Keratinocyte (primary cell): ENCODE data around the gene COL3A1. TPM values are rescaled to one million over a fixed set of nuclear protein-coding genes. Genes with fewer than 3 reads are reported as not detected.

Source experiments
- DNase-seq: peaks from one replicate; pipeline ENCODE4 v3.0.0-alpha.2; 2011; ENCODE audit warnings: low read depth, missing footprints, low spot score
- FAIRE-seq: peaks from 2 replicates; lab custom pipeline; 2011; peaks lifted over from hg19 to GRCh38; lab: Jason Lieb, UNC
- H2AFZ ChIP-seq: 2 replicates; pipeline ENCODE4 v1.6.0; 2012; ENCODE audit warnings: low read length, control low read depth, inconsistent platforms; ENCODE audit not compliant: control insufficient read depth
- H3K27ac ChIP-seq: 2 replicates; pipeline ENCODE4 v1.5.1; 2011; ENCODE audit warnings: low read length; ENCODE audit not compliant: control insufficient read depth, insufficient read depth
- H3K27me3 ChIP-seq: 3 replicates; pipeline ENCODE4 v1.6.0; 2011; ENCODE audit warnings: low read length; ENCODE audit not compliant: control insufficient read depth, insufficient read depth; ENCODE audit errors: extremely low read depth
- H3K36me3 ChIP-seq, 2 experiments: 2 replicates in 1 of 2; 3 replicates in 1 of 2; pipeline ENCODE4 v1.5.1; 2011; ENCODE audit warnings: low read length in 2 of 2, mild to moderate bottlenecking in 1 of 2; ENCODE audit not compliant: control insufficient read depth in 2 of 2, insufficient read depth in 2 of 2; ENCODE audit errors: extremely low read depth in 1 of 2
- H3K4me1 ChIP-seq: 3 replicates; pipeline ENCODE4 v1.5.1; 2011; ENCODE audit warnings: low read length; ENCODE audit not compliant: control insufficient read depth, insufficient read depth; ENCODE audit errors: extremely low read depth
- H3K4me2 ChIP-seq: 3 replicates; pipeline ENCODE4 v1.6.0; 2011; ENCODE audit warnings: low read depth, low read length; ENCODE audit not compliant: control insufficient read depth, insufficient read depth; ENCODE audit errors: extremely low read depth
- H3K4me3 ChIP-seq, 3 experiments: fragments of 200-600 bp in 1 of 3; sonication (generic) in 1 of 3; 2 replicates in 2 of 3; 3 replicates in 1 of 3; pipeline ENCODE4 v1.5.1; 2011 to 2016; ENCODE audit warnings: low read length in 3 of 3, mild to moderate bottlenecking in 3 of 3, control low read depth in 2 of 3, inconsistent platforms in 1 of 3, low read depth in 1 of 3, mixed read lengths in 1 of 3, mixed run types in 1 of 3, moderate library complexity in 1 of 3; ENCODE audit not compliant: control insufficient read depth in 2 of 3, insufficient read depth in 2 of 3; ENCODE audit errors: extremely low read depth in 1 of 3
- H3K79me2 ChIP-seq: 2 replicates; pipeline ENCODE4 v1.6.0; 2012; ENCODE audit warnings: low read length; ENCODE audit not compliant: control insufficient read depth, insufficient read depth
- H3K9ac ChIP-seq: 3 replicates; pipeline ENCODE4 v1.6.0; 2011; ENCODE audit warnings: low read length; ENCODE audit not compliant: control insufficient read depth, insufficient read depth; ENCODE audit errors: extremely low read depth
- H3K9me1 ChIP-seq: 3 replicates; pipeline ENCODE4 v1.6.0; 2011; ENCODE audit warnings: low read length; ENCODE audit not compliant: control insufficient read depth, insufficient read depth; ENCODE audit errors: extremely low read depth
- H3K9me3 ChIP-seq: 2 replicates; pipeline ENCODE4 v1.5.1; 2012; ENCODE audit warnings: low read depth, low read length; ENCODE audit not compliant: control insufficient read depth
- H4K20me1 ChIP-seq: 3 replicates; pipeline ENCODE4 v1.6.0; 2011; ENCODE audit warnings: low read length; ENCODE audit not compliant: control insufficient read depth, insufficient read depth; ENCODE audit errors: extremely low read depth
- CTCF ChIP-seq, 3 experiments: IDR thresholded peaks in 1 of 3; conservative IDR thresholded peaks in 1 of 3; optimal IDR thresholded peaks in 1 of 3; 2 replicates in 2 of 3; 3 replicates in 1 of 3; pipeline versions ENCODE3 to v1.5.1; 2011; ENCODE audit warnings: low read length in 3 of 3, mild to moderate bottlenecking in 3 of 3, moderate library complexity in 2 of 3, control low read depth in 1 of 3, inconsistent platforms in 1 of 3; ENCODE audit not compliant: insufficient read depth in 2 of 3; ENCODE audit errors: extremely low read depth in 1 of 3
- EZH2 ChIP-seq: IDR thresholded peaks from one replicate; pipeline ENCODE4 v1.6.1; 2012; ENCODE audit warnings: inconsistent platforms, mild to moderate bottlenecking, low read length, moderate library complexity
- dilution Hi-C: fragments of 300-500 bp; cut with MboI; formaldehyde crosslinking; loops from one replicate; pipeline ENCODE4 v1.7.0; 2020; ENCODE audit warnings: low sequenced_read_pairs; ENCODE audit not compliant: extremely low pct_ligation_motif_present
- polyA plus RNA-seq, 5 experiments: library from polyadenylated mRNA; depleted of rRNA in 3 of 5; stranded (reverse) in 3 of 5; stranded (forward) in 1 of 5; unstranded in 1 of 5; fragments of >200 nt; gene quantifications; 1 replicate in 1 of 5; 2 replicates in 3 of 5; 3 replicates in 1 of 5; pipeline versions ENCODE4 v1.2.1 to v1.2.3, GENCODE V29; 2011 to 2012; ENCODE audit warnings: missing spikeins in 2 of 5, low read depth in 1 of 5, low replicate concordance in 1 of 5

COL3A1 gene
- polyA plus RNA-seq, 1 donor (not counting 4 experiments of a cell fraction or from before 2014, with no cell fraction given) = 0.01 TPM

- H3K27me3 ChIP-seq = no peaks in the 10 kb centered on the region
- H3K9me3 ChIP-seq = no peaks in the 10 kb centered on the region
- H3K4me1 ChIP-seq = no peaks in the 10 kb centered on the region
- dilution Hi-C loops = no loop called here
- H3K79me2 ChIP-seq = no peaks in the 10 kb centered on the region
- H3K4me2 ChIP-seq = no peak overlapping the region
- H3K4me3 ChIP-seq = no peak overlapping the region
- TF ChIP-seq CTCF (optimal IDR thresholded peaks at IDR 0.05 in 1 of 3, IDR thresholded peaks at IDR 0.05 in 1 of 3, conservative IDR thresholded peaks at IDR 0.05 in 1 of 3; ENCODE audit: extremely low read depth in 1 of 3, insufficient read depth in 2 of 3, low read length in 3 of 3) (no peak), EZH2 (no peak)
- FAIRE-seq (no peak), DNase-seq (no peak)
- no peaks in the 10 kb centered on the region for H3K36me3 ChIP-seq
- no peak overlapping the region for H3K9ac ChIP-seq
- H4K20me1 ChIP-seq = no peaks in the 10 kb centered on the region
- no peak overlapping the region for H2AFZ ChIP-seq
- H3K9me1 ChIP-seq = no peaks in the 10 kb centered on the region
- H3K27ac ChIP-seq = no peak overlapping the region
Measured at GRCh38 chr2:188969236-188969635, 4.9 kb upstream of the COL3A1 start.

GRCh38 chr2:188969651-188970050 is 4.5 kb upstream of the COL3A1 start:
- Histone ChIP-seq H3K79me2 (no peaks in the 10 kb centered on the region), H3K4me1 (no peaks in the 10 kb centered on the region), H3K27me3 (no peaks in the 10 kb centered on the region), H3K9me1 (no peaks in the 10 kb centered on the region), H3K4me3 (no peak overlapping the region), H3K27ac (no peak overlapping the region), H3K9me3 (no peaks in the 10 kb centered on the region), H2AFZ (no peak overlapping the region), H3K4me2 (no peak overlapping the region), H3K9ac (no peak overlapping the region), H4K20me1 (no peaks in the 10 kb centered on the region), H3K36me3 (no peaks in the 10 kb centered on the region)
- FAIRE-seq (no peak), DNase-seq (no peak)
- dilution Hi-C loops = no loop called here
- TF ChIP-seq EZH2 = no peak
- TF ChIP-seq CTCF (optimal IDR thresholded peaks at IDR 0.05 in 1 of 3, IDR thresholded peaks at IDR 0.05 in 1 of 3, conservative IDR thresholded peaks at IDR 0.05 in 1 of 3; ENCODE audit: extremely low read depth in 1 of 3, insufficient read depth in 2 of 3, low read length in 3 of 3) = no peak
